ENCODE results near the gene ITGB8. TPM values are rescaled to one million over a fixed set of nuclear protein-coding genes. Genes with fewer than 3 reads are reported as not detected.

ITGB8 gene
- total and polyA plus RNA-seq, 2 of the 4 experiments (the other 2 are of a cell fraction), result 2.6 to 10.2 TPM

DNA sequence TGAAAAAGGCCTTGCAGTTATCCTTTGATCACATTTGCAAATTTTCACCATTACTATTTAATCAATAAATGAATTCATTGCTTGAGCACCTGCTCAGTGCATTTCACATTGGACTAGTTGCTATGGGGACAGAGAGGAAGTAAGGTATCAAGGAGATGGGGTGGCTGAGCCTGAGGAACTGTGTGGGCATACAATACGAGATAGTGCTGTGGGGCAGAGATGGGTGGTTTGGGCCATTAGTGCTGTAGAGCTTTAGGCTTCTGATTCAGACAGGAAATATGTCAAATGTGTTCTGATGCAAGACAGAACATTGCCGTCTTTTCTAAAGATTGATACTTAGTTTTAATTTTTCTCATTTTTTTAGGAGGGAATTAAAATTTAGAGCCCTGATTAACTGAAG is 13.2 kb downstream of the ITGB8 start:
- DNase-seq (no peak), ATAC-seq (ENCODE audit: low read depth) (no peak)
- Histone ChIP-seq H3K27ac (ENCODE audit: insufficient read depth, low read length) (no peak overlapping the region), H3K36me3 (ENCODE audit: control insufficient read depth, insufficient read depth, low read length) (peaks cover 10% of the 10 kb centered on the region), H3K18ac (ENCODE audit: low read depth, low read length) (no peak overlapping the region), H3K9me3 (ENCODE audit: control insufficient read depth, insufficient read depth, low read length) (no peaks in the 10 kb centered on the region), H2BK120ac (ENCODE audit: low read depth, low read length) (no peak overlapping the region), H3K4ac (ENCODE audit: low read depth, low read length) (no peak overlapping the region), H3K4me1 (ENCODE audit: control insufficient read depth, insufficient read depth, low read length) (no peaks in the 10 kb centered on the region), H4K8ac (ENCODE audit: low read depth in 2 of 2, low read length in 2 of 2) (no peak overlapping the region), H2AK5ac (ENCODE audit: low read depth, low read length) (no peak overlapping the region), H3K56ac (ENCODE audit: extremely low read depth, insufficient read depth, low read length) (no peak overlapping the region), H4K5ac (ENCODE audit: low read depth, low read length) (no peak overlapping the region), H3K4me3 (ENCODE audit: insufficient read depth, low read depth, low read length) (no peak overlapping the region), H3K23ac (ENCODE audit: low read depth, low read length) (no peak overlapping the region), H3K27me3 (ENCODE audit: control insufficient read depth, insufficient read depth, low read length) (no peaks in the 10 kb centered on the region), H3K9me1 (ENCODE audit: insufficient read depth, low read length) (peaks cover 4% of the 10 kb centered on the region; the same call in 1 of the 2 replicates), H2BK15ac (ENCODE audit: low read depth, low read length) (no peak overlapping the region), H2AK9ac (replicated peaks; ENCODE audit: low read depth, low read length, poor library complexity) (no peak overlapping the region), H4K20me1 (ENCODE audit: insufficient read depth, low read length) (no peaks in the 10 kb centered on the region), H2AFZ (replicated peaks; ENCODE audit: low read length, poor library complexity) (no peak overlapping the region), H4K91ac (ENCODE audit: insufficient read depth, low read depth, low read length) (no peak overlapping the region), H3K4me2 (ENCODE audit: low read depth, low read length) (no peak overlapping the region), H2BK5ac (ENCODE audit: low read depth, low read length, poor library complexity, severe bottlenecking) (no peak overlapping the region), H3K14ac (replicated peaks; ENCODE audit: low read depth, low read length) (no peak overlapping the region), H3K79me1 (ENCODE audit: low read depth in 1 of 2, low read length in 2 of 2) (no peaks in the 10 kb centered on the region), H2BK20ac (ENCODE audit: low read depth, low read length) (no peak overlapping the region), H3K9ac (ENCODE audit: low read depth, low read length) (no peak overlapping the region)
- BruUV-seq (replicated peaks), result no TSS peak
- dilution Hi-C loops (cut with HindIII; ENCODE audit: low sequenced_read_pairs, unreplicated experiment) (no loop called here), intact Hi-C loops (cut with micrococcal nuclease) (no loop called here), in situ Hi-C loops (cut with MboI; ENCODE audit: low sequenced_read_pairs) (no loop called here)
- POLR2A ChIA-PET (ENCODE audit: unreplicated experiment), result no interaction called here
- no peak for TF ChIP-seq MXI1 (IDR thresholded peaks at IDR 0.05; ENCODE audit: borderline replicate concordance, low read depth, low read length)
- TF ChIP-seq MAFK (IDR thresholded peaks at IDR 0.05; ENCODE audit: low read depth, low read length), result no peak
- no peak for TF ChIP-seq NFE2L2 (IDR thresholded peaks at IDR 0.05; ENCODE audit: low read depth, low read length)
- TF ChIP-seq SMC3 (IDR thresholded peaks at IDR 0.05; ENCODE audit: low read depth, low read length), result no peak
- no peak for TF ChIP-seq MAZ (IDR thresholded peaks at IDR 0.05; ENCODE audit: borderline replicate concordance, low read depth, low read length)
- no peak for TF ChIP-seq FOS (IDR thresholded peaks at IDR 0.05; ENCODE audit: low read depth, low read length)
- TF ChIP-seq ELK1 (IDR thresholded peaks at IDR 0.05; ENCODE audit: borderline replicate concordance, low read depth, low read length), result no peak
- TF ChIP-seq CEBPB (IDR thresholded peaks at IDR 0.05; ENCODE audit: low read depth, low read length), result no peak
- TF ChIP-seq CTCF (conservative IDR thresholded peaks at IDR 0.05; ENCODE audit: low read depth, low read length), result no peak
- TF ChIP-seq RFX5 (IDR thresholded peaks at IDR 0.05; ENCODE audit: low read depth, low read length), result no peak
- no peak for TF ChIP-seq RAD21 (IDR thresholded peaks at IDR 0.05; ENCODE audit: low read length)
- no peak for TF ChIP-seq POLR2A (IDR thresholded peaks at IDR 0.05; ENCODE audit: low read depth, low read length)
- no peak for TF ChIP-seq RCOR1 (IDR thresholded peaks at IDR 0.05; ENCODE audit: insufficient replicate concordance, low read length)
- no peak for TF ChIP-seq CHD1 (IDR thresholded peaks at IDR 0.05; ENCODE audit: low read depth, low read length)
- no peak for TF ChIP-seq BHLHE40 (IDR thresholded peaks at IDR 0.05; ENCODE audit: low read depth, low read length)
- TF ChIP-seq, protein P1, sequence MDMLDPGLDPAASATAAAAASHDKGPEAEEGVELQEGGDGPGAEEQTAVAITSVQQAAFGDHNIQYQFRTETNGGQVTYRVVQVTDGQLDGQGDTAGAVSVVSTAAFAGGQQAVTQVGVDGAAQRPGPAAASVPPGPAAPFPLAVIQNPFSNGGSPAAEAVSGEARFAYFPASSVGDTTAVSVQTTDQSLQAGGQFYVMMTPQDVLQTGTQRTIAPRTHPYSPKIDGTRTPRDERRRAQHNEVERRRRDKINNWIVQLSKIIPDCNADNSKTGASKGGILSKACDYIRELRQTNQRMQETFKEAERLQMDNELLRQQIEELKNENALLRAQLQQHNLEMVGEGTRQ (IDR thresholded peaks at IDR 0.05; ENCODE audit: low read depth, low read length), result no peak
- 100% methylated on average over 1 of the region's 2 CpGs; no CpG with 5 or more reads in 1 of the 2 experiments for WGBS, 2 experiments (ENCODE audit: extremely low coverage in 2 of 2, insufficient read length in 1 of 2)
- CTCF ChIA-PET, result no interaction called here

All from IMR-90 (cell line).